Osteoblast (primary cell): ENCODE measurements around the gene AK8. TPM values are rescaled to one million over a fixed set of nuclear protein-coding genes. Genes with fewer than 3 reads are reported as not detected.

ENCODE experiments used
- DNase-seq: peaks from one replicate; pipeline ENCODE4 v3.0.0; 2011; ENCODE audit warnings: low spot score, mixed read lengths; ENCODE audit not compliant: insufficient read length; ENCODE audit errors: missing footprints
- H2AFZ ChIP-seq: 2 replicates; pipeline ENCODE4 v1.6.0; 2011; ENCODE audit warnings: mild to moderate bottlenecking, low read length
- H3K27ac ChIP-seq: 2 replicates; pipeline ENCODE4 v1.5.1; 2011; ENCODE audit warnings: mild to moderate bottlenecking, low read depth, low read length, moderate library complexity
- H3K27me3 ChIP-seq: 2 replicates; pipeline ENCODE4 v1.6.0; 2012; ENCODE audit warnings: mild to moderate bottlenecking, control low read depth, inconsistent platforms, low read length, moderate library complexity; ENCODE audit not compliant: insufficient read depth
- H3K36me3 ChIP-seq: 2 replicates; pipeline ENCODE4 v1.5.1; 2011; ENCODE audit warnings: mild to moderate bottlenecking, low read length, control low read depth, moderate library complexity; ENCODE audit not compliant: insufficient read depth
- H3K4me1 ChIP-seq: 2 replicates; pipeline ENCODE4 v1.5.1; 2011; ENCODE audit warnings: mild to moderate bottlenecking, low read length, control low read depth, moderate library complexity; ENCODE audit not compliant: insufficient read depth
- H3K4me2 ChIP-seq: 2 replicates; pipeline ENCODE4 v1.6.0; 2011; ENCODE audit warnings: mild to moderate bottlenecking, low read length; ENCODE audit not compliant: insufficient read depth
- H3K4me3 ChIP-seq: fragments of 200-600 bp; sonication (generic); 3 replicates; pipeline ENCODE4 v1.5.1; 2012; ENCODE audit warnings: mild to moderate bottlenecking, low read length, inconsistent platforms; ENCODE audit not compliant: insufficient read depth
- H3K79me2 ChIP-seq: 2 replicates; pipeline ENCODE4 v1.6.0; 2012; ENCODE audit warnings: mild to moderate bottlenecking, low read length, control low read depth, inconsistent platforms; ENCODE audit not compliant: insufficient read depth
- H3K9me3 ChIP-seq: 2 replicates; pipeline ENCODE4 v1.5.1; 2011; ENCODE audit warnings: low read depth, low read length, control low read depth
- H4K20me1 ChIP-seq: 2 replicates; pipeline ENCODE4 v1.6.0; 2012; ENCODE audit warnings: mild to moderate bottlenecking, low read length, control low read depth; ENCODE audit not compliant: insufficient read depth
- total RNA-seq: library from RNA; depleted of rRNA; stranded (reverse); fragments of >200 nt; gene quantifications from 2 replicates; pipeline ENCODE4 v1.2.3, GENCODE V29; 2012
- TF ChIP-seq, protein P1 (sequence below): IDR thresholded peaks from 2 replicates; pipeline ENCODE4 v1.5.1; 2011; ENCODE audit warnings: mild to moderate bottlenecking, low read depth, low read length, moderate library complexity; ENCODE audit errors: extremely low read depth

Gene AK8
- total RNA-seq, 1 donor: 1.1 TPM

- H4K20me1 ChIP-seq: no peaks in the 10 kb centered on the region
- no peaks in the 10 kb centered on the region for H3K9me3 ChIP-seq
- H3K27me3 ChIP-seq: peaks cover 9% of the 10 kb centered on the region
- H3K27ac ChIP-seq: no peak overlapping the region
- no peak for DNase-seq
- H3K79me2 ChIP-seq: no peaks in the 10 kb centered on the region
- no peak overlapping the region for H3K4me2 ChIP-seq
- TF ChIP-seq, protein P1, sequence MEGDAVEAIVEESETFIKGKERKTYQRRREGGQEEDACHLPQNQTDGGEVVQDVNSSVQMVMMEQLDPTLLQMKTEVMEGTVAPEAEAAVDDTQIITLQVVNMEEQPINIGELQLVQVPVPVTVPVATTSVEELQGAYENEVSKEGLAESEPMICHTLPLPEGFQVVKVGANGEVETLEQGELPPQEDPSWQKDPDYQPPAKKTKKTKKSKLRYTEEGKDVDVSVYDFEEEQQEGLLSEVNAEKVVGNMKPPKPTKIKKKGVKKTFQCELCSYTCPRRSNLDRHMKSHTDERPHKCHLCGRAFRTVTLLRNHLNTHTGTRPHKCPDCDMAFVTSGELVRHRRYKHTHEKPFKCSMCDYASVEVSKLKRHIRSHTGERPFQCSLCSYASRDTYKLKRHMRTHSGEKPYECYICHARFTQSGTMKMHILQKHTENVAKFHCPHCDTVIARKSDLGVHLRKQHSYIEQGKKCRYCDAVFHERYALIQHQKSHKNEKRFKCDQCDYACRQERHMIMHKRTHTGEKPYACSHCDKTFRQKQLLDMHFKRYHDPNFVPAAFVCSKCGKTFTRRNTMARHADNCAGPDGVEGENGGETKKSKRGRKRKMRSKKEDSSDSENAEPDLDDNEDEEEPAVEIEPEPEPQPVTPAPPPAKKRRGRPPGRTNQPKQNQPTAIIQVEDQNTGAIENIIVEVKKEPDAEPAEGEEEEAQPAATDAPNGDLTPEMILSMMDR: no peak
- H2AFZ ChIP-seq: no peak overlapping the region
- H3K36me3 ChIP-seq: no peaks in the 10 kb centered on the region
- H3K4me1 ChIP-seq: no peaks in the 10 kb centered on the region
- no peak overlapping the region for H3K4me3 ChIP-seq
Observed at GRCh38 chr9:132753593-132753880, 124.5 kb downstream of the AK8 start.

DNA sequence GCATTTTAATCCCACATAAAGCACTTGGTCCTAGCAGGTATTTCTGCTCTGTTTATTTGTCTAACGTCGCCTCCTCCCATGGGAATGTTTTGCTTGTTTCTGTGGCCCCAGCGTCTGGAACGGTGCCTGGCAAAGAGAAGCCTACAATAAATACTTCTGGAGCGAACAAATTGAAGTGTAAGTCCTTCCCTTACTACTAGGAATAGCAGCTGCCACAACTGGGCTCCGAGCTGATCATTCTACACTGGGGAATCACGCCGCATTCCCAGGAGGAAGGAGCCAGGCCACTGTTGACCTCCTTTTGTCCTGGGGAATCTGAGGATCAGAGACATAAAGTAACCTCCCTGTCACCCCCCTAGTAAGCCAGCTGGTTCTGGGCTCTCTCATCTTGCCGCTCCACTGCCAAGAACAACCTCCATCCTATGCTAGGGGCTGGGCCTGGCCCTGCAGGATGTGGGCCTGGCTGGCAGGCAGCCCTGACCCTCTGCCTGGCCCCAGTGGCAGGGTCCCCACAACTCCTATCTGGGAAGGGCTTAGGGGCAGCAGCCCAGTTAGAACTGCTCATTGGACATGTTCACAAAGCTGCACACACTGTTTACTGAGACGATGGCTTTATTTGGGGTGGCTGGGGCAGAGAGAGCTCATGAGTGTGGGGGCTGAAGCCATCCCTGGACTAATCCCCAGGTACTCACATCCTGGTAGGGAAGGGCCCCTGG is 125.0 kb downstream of the AK8 start:
- no peaks in the 10 kb centered on the region for H3K4me1 ChIP-seq
- H3K27me3 ChIP-seq: peaks cover 6% of the 10 kb centered on the region
- H2AFZ ChIP-seq: no peak overlapping the region
- no peak for DNase-seq
- H3K27ac ChIP-seq: no peak overlapping the region
- no peak overlapping the region for H3K4me3 ChIP-seq
- no peaks in the 10 kb centered on the region for H3K79me2 ChIP-seq
- no peaks in the 10 kb centered on the region for H4K20me1 ChIP-seq
- TF ChIP-seq, protein P1: no peak
- H3K36me3 ChIP-seq: no peaks in the 10 kb centered on the region
- no peak overlapping the region for H3K4me2 ChIP-seq
- H3K9me3 ChIP-seq: no peaks in the 10 kb centered on the region

DNA sequence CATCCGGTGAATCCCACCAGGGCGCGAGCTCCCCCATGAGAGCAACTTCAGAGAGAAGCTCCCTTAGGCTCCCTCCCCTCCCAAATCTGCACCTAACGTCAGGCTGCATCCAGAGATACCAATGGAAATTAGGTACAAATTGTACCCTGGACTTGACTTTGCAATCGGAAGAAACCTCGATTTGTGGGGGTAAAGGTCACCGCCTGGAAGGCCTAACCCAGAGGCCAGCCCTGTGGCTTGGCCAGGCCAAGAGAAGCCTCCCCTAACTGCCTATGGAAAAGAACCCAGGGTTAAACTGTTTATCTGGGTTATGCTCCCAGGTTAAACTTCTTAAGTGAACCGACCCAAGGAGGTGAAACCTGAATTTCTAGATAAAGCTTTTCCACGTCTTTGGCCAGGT is 127.4 kb downstream of the AK8 start:
- Histone ChIP-seq H3K27me3 (peaks cover 8% of the 10 kb centered on the region), H3K79me2 (no peaks in the 10 kb centered on the region), H2AFZ (no peak overlapping the region), H4K20me1 (no peaks in the 10 kb centered on the region), H3K36me3 (no peaks in the 10 kb centered on the region), H3K4me3 (no peak overlapping the region), H3K9me3 (no peaks in the 10 kb centered on the region), H3K27ac (no peak overlapping the region), H3K4me1 (no peaks in the 10 kb centered on the region), H3K4me2 (no peak overlapping the region)
- no peak for DNase-seq
- TF ChIP-seq, protein P1: no peak

DNA sequence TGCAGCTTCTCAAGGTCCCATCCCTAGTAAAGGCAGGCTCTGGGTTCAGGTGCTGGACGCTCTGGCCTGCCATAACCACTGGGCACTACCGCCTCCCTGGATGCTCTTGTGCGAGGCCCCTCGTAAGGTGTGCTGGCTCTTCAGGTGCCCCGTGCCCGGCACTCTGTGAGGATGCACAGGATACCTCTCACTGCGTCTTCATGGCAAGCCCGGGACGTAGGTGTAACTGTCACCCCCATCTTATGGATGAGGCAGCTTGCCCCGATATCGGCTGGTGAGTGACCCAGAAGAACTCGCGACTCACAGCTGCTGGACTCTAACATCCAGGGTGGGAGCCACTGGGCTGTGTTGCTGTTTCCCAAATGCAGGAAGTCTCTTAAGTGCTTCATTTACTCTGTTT is 128.8 kb downstream of the AK8 start:
- no peaks in the 10 kb centered on the region for H4K20me1 ChIP-seq
- H3K4me1 ChIP-seq: no peaks in the 10 kb centered on the region
- H3K27me3 ChIP-seq: peaks cover 21% of the 10 kb centered on the region
- H3K4me3 ChIP-seq: no peak overlapping the region
- H3K9me3 ChIP-seq: no peaks in the 10 kb centered on the region
- H2AFZ ChIP-seq: no peak overlapping the region
- no peaks in the 10 kb centered on the region for H3K79me2 ChIP-seq
- TF ChIP-seq, protein P1: no peak
- DNase-seq: no peak
- H3K36me3 ChIP-seq: no peaks in the 10 kb centered on the region
- no peak overlapping the region for H3K27ac ChIP-seq
- H3K4me2 ChIP-seq: no peak overlapping the region
